Ureter (tissue), 1 donor: ENCODE data around the gene TRMT1. TPM values are rescaled to one million over a fixed set of nuclear protein-coding genes. Genes with fewer than 3 reads are reported as not detected.
A peak's percentile ranks its signal among the peaks of the same experiment; 100 is the strongest.

Experiments used
- DNase-seq: peaks from one replicate; pipeline ENCODE4 v3.0.0-alpha.2; 2020; ENCODE audit warnings: low spot score
- total RNA-seq: library from RNA; stranded (reverse); gene quantifications from one replicate; pipeline ENCODE4 v1.2.4, GENCODE V29; 2023
- donor health status: DM: yes; HTN: yes; CAD: no.

Gene TRMT1
- total RNA-seq, 1 donor from 2014 or later, result 54.6 TPM

DNA sequence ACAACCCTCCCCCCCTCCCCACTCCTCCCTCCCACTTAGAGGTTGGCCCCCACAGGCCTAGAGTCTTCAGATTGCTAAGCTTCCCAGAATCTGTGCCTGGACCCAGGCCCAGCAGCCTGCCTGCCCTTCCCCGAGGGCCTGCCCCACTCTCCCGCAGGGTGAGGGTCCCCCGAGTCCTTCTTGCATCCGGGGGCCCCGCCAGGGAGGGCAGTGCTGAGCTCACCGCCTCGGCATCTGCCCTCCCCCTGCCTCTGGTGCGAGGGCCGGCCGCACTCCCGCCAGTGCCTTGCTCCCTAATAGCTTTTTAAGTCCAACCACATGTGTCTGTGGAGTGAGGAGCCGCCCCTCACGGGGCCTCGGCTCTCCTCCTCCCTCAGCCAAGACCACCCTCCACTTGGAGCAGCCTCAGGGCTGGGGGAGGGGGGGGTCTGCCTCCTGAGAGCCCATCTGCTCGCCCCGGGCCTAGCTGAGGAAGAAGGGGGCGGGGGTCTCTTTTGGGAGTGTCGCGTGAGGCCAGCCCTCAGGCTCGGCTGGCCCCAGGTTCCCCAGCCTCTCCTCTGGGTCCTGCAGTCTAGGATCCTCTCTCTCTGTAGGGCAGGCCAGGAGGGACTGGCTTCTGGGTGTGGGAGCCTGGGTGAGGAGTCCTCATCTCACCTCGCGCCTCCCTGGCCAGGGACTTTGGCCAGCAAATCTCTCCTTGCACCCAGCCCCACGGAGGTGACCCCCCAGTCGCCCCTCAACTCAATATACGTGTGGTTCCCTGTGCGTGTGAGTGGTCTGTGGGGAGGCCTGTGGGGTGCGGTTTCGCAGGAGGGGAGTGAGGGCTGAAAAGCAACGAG lies 61.1 kb downstream of the TRMT1 start:
- peak; percentile 82 for DNase-seq

Other genes with a start within 250 kb of the TRMT1 start
- gene DNASE2, start 235.3 kb downstream of the TRMT1 start, total RNA-seq, result 42.2 TPM
- gene KLF1, start 229.5 kb downstream of the TRMT1 start, total RNA-seq, result not detected
- 35.6 TPM for gene GCDH, start 225.6 kb downstream of the TRMT1 start, total RNA-seq
- 0.52 TPM for gene SYCE2, start 197.4 kb downstream of the TRMT1 start, total RNA-seq
- gene FARSA, start 183.0 kb downstream of the TRMT1 start, total RNA-seq, result 60.9 TPM
- 643 TPM for gene CALR, start 178.1 kb downstream of the TRMT1 start, total RNA-seq
- 96.5 TPM for gene RAD23A, start 170.9 kb downstream of the TRMT1 start, total RNA-seq
- 12.4 TPM for gene GADD45GIP1, start 159.5 kb downstream of the TRMT1 start, total RNA-seq
- gene DAND5, start 147.2 kb downstream of the TRMT1 start, total RNA-seq, result not detected
- 91.7 TPM for gene NFIX, start 121.3 kb downstream of the TRMT1 start, total RNA-seq
- gene LYL1, start 13.9 kb downstream of the TRMT1 start, total RNA-seq, result 3.0 TPM
- gene NACC1, start 1.5 kb upstream of the TRMT1 start, total RNA-seq, result 57.0 TPM
- gene STX10, start 33.6 kb upstream of the TRMT1 start, total RNA-seq, result 37.3 TPM
- gene IER2, start 33.7 kb upstream of the TRMT1 start, total RNA-seq, result 94.0 TPM